GF-D8 (cell line): Measurements from ENCODE around the gene ZFAND3.

ENCODE experiments used
- DNase-seq: peaks from one replicate; lab custom pipeline; 2025; lab: John Stamatoyannopoulos, UW

Gene ZFAND3

GRCh38 chr6:37827603-37828265 is 8.2 kb downstream of the ZFAND3 start:
- no peak for DNase-seq

DNA sequence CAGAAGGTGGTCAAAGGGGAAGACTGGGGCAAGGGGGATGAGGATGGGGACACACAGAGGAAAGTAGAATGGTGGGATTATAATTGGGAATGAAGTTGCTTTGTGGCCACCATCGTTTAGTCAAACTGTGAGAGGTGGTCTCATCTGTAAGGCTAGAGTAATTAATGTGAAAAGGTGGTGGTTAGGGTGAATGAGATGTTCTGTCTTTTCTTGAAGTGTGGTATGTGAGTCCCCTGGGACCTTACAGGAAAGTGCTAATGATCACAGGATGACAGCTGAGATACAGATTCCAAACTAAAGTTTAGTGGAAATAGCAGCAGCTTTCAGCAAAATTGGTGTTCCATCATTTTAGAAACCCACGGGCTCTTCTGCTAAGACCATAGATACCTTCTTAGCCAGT is 10.7 kb downstream of the ZFAND3 start:
- no peak for DNase-seq

DNA sequence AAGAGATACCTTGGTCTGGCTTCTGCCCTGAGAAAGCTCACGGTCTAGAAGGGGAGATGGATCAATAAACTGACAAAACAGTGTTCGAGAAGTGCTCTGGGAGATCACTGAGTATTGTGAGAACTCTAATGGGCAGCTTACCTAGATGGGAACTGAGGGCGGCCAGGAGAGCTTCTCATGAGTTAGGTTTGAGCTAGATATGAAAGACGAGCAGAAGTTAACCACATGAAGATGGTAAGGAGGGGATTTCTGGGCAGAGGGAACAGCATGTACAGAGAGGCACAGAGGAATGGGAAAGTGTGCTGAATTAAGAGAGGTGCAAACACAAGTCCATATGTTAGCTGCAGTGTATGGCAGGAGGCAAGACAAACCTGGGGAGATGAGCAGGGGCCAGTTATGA is 11.9 kb downstream of the ZFAND3 start:
- no peak for DNase-seq

DNA sequence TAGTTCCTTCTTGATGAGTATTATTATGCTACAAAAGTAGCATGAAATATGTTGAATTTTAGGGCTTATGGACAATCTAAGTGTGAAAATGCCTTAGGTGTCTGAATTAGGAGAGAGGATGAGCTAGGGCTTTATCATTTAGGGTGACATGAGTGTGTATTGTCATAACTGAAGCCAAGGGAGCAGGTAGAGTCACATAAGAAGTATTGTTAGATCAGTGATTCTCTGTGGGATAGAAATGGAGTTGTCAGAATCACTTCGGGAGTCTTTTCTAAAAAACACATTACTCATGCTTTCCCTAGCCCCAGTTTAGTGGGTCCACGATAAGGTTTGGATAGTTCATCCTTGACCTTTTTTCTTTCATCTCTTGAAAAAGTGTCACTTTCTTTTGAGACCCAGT is 16.4 kb downstream of the ZFAND3 start:
- DNase-seq = no peak

DNA sequence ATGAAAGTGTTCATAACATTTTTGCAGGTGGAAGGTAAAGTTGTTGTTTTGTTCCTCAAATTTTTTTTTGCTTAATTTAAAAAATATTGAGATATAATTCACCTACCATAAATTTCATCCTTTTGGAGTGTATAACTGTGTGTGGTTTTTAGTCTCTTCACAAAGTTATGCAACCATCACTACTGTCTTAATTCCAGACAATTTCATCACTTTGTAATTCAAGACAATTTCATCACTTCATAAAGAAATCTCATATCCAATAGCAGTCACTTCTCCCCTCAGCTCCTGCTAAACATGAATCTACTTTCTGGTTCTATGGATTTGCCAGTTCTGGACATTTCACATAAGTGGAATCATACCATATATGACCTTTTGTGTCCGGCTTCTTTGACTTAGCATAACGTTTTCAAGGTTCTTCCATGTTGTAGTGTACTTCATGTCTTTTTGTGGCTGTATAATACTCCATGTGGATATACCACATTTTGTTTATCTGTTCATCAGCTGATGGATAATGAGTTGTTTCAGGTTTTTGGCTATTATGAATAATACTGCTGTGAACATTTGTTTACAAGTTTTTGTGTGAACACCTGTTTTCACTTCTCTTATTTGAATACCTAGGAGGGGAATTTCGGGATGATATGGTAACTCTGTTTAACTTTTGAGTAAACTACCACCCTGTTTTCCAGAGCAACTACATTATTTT is 18.8 kb downstream of the ZFAND3 start:
- DNase-seq = peak; percentile 28

- no peak for DNase-seq
Measured at GRCh38 chr6:37840143-37840939, 20.8 kb downstream of the ZFAND3 start.

GRCh38 chr6:37840940-37841300 is 21.4 kb downstream of the ZFAND3 start:
- no peak for DNase-seq

GRCh38 chr6:37845026-37845911 is 25.7 kb downstream of the ZFAND3 start:
- no peak for DNase-seq

DNA sequence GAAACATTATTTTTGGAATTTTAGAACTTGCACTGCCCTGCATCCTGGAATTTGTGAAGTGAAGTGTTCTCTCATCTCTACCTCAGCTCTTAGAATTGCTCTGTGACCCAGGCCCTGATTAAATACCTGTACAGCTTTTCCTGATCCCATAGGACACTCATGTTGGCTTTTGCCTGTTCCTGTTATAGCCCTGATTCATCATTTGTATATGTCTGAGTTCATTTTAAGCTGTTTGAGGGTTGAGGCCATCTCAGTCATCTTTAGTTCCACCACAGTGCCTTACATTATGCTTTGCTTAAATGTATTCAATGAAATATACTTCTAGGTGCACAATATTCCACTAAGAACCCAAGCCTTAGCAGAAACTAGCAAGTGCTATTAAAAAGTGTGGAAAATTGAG is 26.4 kb downstream of the ZFAND3 start:
- DNase-seq = no peak

DNA sequence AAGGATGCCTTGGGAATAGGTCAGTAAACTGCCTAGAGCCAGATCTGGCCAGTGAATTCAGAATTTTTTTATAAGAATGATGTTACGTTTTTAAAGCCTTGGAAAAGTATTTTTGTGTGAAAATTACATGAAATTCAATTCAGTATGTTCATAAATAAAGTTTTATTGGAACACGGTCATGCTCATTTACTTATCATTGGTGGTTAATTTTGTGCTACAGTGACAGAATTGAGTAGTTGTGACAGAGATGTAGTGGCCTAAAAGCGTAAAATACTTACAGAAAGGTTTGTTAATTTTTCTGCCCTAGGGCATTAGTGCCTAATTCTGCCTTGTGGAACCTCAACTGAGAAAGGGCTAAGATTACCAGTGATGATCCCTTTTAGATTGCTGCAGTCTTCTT is 28.2 kb downstream of the ZFAND3 start:
- DNase-seq = no peak

GRCh38 chr6:37848371-37848770 is 28.8 kb downstream of the ZFAND3 start:
- no peak for DNase-seq

DNA sequence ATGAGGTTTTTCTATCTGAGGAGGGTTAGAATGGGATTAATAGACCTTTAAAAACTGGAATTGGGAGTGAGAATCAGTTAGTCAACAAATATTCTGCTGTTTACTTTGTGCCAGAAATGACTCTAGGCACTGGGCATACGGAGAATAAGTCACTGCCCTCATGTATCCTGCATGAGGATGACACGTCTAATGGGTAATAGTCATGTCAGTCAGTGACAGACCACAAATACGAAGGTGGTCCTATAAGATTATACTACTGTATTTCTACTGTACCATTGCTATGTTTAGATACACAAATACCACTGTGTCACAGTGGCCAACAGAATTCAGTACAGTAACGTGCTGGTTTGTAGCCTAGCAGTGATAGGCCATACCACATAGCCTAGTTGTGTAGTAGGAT is 30.7 kb downstream of the ZFAND3 start:
- no peak for DNase-seq

DNA sequence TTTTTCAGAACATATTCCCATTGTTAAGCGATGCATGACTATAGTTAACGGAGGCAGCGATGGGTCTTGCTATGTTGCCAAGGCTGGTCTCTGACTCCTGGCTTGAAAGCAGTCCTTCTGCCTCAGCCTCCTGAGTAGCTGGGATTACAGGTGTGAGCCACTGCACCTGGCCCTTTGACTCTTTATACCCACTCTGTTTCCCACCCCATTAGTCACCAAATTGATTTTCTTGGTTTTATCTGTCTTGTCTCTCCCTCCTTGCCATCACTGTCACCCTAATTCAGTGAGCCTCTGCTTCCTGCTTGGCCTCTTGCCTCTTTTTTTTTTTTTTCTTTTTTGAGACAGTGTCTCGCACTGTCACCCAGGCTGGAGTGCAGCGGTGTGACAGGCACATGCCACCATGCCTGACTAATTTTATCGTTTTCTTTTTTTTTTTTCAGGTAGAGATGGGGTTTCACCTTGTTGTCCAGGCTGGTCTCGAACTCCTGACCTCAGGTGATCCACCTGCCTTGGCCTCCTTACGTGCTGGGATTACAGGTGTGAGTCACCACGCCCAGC is 31.3 kb downstream of the ZFAND3 start:
- DNase-seq = no peak

GRCh38 chr6:37851997-37852524 is 32.5 kb downstream of the ZFAND3 start:
- no peak for DNase-seq

GRCh38 chr6:37856285-37856684 is 36.8 kb downstream of the ZFAND3 start:
- no peak for DNase-seq

- no peak for DNase-seq
Measured at GRCh38 chr6:37858363-37858762, 38.8 kb downstream of the ZFAND3 start.

- no peak for DNase-seq
Measured at GRCh38 chr6:37860226-37860839, 40.8 kb downstream of the ZFAND3 start.

DNA sequence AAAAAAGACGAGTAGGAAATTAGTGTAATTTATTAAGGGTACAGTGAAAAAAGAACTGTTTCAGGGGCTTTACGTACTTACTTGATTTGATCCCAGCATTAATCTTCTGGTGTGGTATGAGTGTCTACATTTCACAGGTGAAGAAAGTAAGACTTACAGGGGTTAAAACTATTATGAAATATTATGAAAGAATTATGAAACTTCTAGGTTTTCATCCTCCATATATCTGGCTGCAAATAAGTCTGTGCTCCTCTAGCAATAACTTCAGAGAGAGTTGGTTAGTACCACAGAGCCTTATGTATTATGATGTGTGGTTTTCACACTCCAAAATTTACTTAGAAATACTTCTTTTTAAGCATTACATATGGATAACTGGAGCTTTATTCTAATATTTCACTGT is 41.9 kb downstream of the ZFAND3 start:
- DNase-seq = no peak

DNA sequence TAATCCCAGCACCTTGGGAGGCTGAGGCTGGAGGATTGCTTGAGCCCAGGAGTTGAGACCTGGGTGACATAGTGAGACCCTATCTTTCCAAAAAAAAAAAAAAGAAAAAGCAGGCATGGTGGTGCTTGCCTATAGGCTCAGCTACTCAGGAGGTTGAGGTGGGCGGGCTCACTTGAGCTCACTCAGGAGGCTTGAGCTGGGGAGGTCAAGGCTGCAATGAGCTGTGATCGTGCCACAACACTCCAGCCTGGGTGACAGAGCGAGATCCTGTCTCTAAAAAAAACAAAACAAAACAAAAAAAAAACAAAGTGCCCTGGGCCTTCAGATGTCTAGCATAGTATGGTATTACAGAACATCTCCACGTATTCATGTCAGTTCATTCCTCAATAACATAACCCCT is 42.9 kb downstream of the ZFAND3 start:
- DNase-seq = no peak

- DNase-seq = no peak
Measured at GRCh38 chr6:37862992-37863391, 43.5 kb downstream of the ZFAND3 start.

GRCh38 chr6:37864250-37864649 is 44.7 kb downstream of the ZFAND3 start:
- DNase-seq = no peak
